HG02840 (cell line): Measurements from ENCODE around the gene ENOPH1.

ENCODE experiments used
- ATAC-seq: cut with Tn5 transposase; IDR thresholded peaks from one replicate; pipeline ENCODE4 v1.9.1; 2021; ENCODE audit warnings: mild to moderate bottlenecking, moderate library complexity, moderate number of reproducible peaks; ENCODE audit not compliant: unreplicated experiment, low FRiP score

Gene ENOPH1

DNA sequence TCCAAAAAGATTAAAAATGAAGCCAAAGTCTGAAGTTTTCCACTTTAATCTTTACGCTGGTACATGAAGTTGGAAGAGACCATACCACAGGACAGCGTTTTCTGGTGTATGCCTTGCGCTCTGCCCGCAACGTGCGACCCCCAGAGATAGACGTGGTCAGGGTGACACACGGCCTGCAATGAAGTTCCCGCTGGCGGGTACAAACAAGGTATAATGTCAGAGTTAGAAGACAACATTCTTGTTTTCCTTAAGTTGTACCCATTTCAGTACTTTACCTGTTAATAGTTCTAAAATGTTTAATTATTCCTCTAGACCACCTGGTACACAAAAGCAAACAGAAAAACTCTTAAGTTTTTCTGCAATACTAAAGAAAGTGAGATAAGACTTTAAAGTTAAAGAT lies 4.9 kb upstream of the ENOPH1 start:
- no peak for ATAC-seq

DNA sequence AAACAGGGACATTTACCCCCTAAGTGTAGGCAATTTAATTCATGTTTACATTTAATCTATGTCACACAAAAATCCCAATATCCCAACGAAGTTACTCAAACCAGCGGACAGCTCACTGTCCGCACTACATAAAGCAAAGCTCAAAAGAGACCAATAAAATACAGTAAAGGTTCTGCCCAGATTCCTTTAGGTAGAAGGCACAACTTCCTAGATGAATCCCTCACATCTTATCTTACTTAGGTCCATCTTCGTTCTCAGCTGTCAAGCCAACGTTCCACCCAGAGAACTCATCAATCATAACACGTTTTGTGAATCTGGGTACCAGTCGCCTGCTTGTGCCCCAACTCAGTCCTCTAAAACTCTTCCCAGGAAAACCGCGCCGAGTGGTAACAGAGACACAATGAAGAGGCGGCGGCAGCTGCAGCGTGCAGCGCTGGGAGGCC lies 1.8 kb upstream of the ENOPH1 start:
- ATAC-seq, result no peak

DNA sequence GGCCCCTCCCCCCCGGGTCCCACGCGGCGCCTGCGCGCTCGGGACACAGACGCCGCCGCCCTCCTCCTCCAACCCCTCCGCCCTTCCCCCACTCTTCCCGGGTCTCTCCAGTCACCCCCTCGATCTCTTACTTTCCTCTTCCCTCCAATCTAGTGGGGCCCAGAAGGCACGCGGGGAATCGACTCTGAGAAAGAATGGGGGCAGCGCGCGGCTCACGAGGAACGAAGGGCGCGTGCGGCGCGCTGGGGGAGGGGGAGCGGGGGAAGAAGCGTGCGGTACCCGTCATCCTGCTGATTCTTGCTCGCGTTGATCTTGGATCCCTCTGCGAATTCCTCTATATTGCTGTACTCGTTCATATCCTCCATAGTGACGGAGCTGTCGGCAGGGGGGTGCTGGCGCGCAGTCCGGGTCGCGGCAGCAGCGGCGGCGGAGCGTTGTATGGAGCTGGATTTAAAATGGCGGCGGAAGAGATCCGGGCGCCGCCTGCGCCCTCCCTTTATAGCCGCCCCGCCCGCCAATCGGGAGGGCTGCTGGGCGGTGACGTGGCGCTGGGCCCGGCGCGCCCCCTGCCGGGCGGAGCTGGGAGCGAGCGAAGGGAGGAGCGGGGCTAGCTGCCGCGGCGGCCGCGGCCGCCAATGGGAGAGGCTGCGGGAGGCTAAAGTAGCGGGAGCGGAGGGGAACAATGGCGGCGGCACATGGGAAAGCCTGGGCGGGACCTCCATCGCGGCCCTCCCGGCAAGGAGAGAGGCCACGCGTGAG lies 1.2 kb upstream of the ENOPH1 start:
- ATAC-seq, result peak; percentile 45

DNA sequence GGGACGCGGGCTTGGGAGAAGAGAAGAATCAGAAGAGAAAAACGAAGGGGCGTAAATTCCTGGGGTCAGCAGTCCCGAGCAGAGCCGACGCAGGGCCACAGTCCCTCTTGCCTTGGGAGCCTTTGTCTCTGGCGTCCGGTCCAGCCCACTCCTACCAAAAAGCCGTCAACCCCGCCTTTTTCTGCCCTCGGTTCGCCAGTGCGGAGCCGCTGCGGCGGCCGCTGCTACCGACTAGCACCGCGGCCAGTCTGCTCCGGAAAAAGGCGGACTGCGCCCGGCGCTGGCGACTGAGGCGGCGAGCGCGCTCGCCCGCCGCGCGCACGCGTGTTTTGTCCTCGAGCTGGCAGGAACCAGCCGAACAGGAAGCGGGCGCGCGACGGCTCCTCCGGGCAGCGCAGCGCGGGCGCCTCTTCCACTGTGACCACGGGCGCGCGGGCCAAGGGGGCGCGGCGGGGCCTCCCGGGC lies 630 bp upstream of the ENOPH1 start:
- ATAC-seq, result peak; percentile 11

DNA sequence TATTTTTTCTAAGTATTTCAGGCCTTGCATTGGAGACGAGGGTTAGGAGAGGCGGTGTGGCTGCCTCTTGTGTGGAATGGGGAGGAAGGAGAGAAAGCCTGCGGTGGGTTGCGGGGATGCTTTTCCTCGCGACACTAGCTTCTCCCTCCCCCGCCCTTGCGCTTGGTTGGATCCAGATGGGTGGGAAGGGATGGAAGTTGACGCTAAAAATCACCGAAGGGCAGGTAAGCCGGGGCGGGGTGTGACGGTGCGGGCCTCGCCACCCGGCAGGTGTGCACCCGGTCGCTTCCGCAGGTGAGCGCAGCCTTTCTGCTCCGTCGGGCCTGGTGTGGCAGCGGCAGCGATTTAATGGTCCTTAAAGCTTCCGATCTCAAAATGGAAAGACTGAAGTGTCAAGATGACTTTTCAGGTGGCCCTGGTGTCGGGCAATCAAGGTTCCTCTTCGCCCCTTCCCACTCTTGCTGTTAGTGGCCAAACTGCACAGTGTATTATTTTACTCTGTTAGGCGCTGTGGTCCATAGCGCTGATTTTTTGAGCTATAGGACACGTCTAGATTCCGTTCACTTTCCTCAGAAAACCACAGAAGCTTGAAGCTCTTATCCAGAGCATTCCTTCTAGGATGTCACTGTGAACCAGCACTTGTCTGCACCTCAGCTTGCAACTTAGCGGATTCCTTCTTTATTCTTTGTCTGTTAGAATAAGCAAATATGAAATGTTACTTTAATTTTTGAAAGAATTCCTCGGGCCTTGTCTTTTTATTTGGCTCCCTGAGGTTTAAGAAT lies 765 bp downstream of the ENOPH1 start:
- ATAC-seq, result no peak

DNA sequence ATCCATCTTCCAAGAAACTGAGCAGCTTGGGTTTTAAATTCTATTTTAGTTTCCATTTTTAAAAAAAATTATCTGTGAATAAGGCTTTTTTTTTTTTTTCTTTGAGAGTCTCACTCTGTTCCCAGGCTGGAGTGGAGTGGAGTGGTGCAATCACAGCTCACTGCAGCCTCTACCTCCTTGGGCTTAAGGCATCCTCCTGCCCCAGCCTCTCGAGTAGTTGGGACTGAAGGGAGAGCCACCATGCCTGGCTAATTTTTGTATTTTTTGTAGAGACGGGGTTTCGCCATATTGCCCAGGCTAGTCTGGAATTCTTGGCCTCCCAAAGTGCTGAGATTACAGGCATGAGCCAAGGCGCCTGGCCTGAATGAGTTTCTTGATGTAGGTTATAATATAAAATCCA lies 1.4 kb downstream of the ENOPH1 start:
- no peak for ATAC-seq

DNA sequence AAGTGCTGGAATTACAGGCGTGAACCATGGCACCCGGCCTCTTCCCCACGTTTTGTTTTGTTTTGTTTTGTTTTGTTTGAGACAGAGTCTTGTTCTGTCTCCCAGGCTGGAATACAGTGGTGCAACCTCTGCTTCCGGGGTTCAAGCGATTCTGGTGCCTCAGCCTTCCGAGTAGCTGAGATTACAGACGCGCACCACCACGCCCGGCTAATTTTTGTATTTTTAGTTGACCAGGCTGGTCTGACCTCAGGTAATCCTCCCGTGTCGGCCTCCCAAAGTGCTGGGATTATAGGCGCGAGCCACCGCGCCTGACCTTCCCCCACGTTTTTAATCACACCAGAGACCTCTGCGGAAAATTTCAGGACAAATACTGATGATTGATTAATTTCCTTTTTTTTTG lies 2.2 kb downstream of the ENOPH1 start:
- ATAC-seq, result no peak

DNA sequence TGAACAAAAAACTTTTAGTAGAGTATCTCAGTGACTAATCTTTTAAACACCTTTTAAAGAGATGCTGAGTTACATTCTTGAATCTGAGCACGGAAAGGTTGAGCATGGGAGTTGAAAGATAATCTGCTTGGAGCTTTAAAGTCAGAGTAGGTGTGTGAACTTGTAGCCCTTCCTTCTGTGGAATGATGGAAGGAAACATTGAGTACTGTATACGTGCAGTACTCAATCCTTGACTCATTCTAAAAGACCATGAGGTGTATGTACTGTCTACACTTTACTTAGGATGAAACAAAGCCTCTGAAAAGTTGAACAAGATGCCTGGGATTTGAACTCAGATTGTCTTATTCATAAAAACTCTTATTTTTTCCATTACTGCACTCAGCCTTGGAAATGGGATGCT lies 3.4 kb downstream of the ENOPH1 start:
- ATAC-seq, result no peak

DNA sequence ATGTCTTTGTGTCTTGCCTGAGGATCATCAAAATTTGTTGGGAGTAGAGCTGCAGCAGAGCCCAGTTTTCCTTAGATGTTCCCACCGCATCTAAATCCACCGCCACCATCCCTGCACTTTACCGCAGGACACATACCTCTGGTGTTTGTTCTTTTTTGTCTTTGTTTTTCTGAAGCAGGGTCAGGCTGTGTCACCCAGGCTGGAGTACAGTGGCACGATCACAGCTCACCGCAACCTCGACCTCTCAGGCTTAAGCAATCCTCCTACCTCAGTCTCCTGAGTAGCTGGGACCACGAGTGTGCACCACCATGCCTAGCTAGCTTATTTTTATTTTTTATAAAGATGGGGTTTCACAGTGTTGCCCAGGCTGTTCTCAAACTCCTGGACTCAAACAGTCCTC lies 4.6 kb downstream of the ENOPH1 start:
- ATAC-seq, result no peak

DNA sequence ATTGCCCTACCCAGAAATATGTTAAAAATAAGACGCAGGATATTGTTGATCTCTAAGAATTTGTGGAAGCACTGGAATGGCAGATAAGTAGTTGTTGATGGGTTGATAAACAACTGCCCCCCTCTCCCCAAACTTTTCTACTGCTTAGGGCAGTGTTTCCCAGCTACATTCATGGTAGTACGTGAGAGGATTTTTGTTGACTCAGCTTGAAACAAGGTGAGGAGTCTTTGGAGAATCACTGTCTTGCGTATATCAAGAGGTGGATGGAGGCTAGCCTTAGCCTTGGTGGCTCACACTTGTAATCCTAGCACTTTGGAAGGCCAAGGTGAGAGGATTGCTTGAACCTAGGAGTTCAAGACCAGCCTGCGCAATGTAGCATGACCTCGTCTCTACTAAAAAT lies 5.7 kb downstream of the ENOPH1 start:
- no peak for ATAC-seq

DNA sequence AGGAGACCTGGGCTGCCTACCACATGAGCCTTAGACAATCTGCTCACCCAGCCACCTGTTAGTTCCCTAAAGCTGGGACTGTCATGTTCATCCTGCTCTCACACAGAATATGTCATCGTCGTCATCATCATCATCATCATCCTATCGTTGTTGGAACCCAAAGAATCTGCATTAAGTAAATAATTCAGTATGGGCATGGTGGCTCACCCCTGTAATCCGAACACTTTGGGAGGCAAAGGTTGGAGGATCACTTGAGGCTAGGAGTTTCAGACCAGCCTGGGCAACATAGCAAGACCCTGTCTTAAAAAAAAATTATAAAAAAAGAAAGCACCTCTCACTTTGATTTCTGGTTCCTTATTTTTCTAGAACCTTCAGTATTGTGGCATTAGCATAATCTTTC lies 6.4 kb downstream of the ENOPH1 start:
- ATAC-seq, result no peak

DNA sequence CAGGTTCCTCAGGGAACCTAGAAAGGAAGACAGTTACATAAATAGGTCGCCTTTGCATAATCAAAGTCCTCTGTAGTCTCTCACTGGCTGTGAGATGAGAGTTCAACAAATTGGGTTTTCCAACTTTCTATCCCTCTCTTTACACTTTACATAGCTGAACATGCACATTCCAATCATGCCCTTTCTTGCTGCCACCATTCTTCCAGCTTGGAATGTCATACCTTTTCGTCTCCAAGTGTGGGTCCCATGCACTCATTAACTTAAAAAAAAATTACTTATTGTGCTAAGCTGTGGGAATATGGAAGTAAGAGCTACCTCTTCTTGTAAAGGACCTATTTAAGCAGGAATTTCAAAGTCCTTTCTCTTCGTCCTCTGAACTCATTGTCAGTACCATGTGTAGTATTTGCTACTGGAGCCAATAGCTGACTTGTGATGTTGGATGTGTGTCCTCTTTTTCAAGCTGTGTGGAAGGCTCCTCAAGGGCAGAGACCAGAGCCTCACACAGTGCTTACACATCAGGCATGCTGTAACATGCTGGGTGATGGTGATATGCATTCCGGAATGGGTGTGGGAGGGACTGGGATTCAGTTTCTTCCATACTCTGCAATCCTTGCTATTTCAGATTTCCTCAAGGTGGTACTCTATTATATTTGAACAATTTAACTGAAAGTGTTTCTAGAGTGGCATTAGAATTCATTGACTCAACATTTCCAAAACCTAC lies 7.1 kb downstream of the ENOPH1 start:
- ATAC-seq, result no peak

DNA sequence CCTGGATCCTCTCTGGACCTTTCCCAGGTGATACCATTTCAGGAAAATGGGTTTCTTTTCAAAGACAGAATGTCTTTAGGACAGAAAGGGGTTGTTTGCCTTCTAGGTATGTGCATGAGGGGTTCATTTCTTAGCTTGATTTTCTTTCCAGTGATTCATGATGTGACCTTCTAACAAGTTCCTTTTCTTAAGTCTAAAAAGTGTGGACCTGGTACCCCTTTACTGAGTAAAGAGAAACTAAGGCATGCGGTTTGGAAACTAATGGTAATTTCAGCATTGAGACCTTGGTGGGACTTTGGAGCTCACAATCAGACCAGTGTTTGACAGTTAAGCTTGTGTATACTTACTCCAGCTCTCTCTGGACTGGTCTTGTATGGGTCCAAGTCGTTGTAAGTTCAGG lies 8.7 kb downstream of the ENOPH1 start:
- ATAC-seq, result no peak

DNA sequence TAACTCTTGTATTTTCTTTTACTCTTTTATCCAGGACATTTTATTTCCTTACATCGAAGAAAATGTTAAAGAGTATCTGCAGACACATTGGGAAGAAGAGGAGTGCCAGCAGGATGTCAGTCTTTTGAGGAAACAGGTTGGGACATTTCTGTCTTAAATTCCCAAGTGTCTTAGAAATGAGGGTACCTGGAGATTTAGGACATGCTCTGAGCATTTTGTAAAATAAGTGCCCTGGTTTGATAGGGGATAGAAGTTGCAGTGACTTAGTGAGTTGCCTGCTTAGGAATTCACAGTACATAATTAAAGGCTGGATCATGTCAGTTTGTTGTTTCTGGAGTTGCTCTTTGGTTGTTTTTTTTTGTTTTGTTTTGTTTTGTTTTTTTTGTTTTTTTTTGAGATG lies 17.5 kb downstream of the ENOPH1 start:
- no peak for ATAC-seq

DNA sequence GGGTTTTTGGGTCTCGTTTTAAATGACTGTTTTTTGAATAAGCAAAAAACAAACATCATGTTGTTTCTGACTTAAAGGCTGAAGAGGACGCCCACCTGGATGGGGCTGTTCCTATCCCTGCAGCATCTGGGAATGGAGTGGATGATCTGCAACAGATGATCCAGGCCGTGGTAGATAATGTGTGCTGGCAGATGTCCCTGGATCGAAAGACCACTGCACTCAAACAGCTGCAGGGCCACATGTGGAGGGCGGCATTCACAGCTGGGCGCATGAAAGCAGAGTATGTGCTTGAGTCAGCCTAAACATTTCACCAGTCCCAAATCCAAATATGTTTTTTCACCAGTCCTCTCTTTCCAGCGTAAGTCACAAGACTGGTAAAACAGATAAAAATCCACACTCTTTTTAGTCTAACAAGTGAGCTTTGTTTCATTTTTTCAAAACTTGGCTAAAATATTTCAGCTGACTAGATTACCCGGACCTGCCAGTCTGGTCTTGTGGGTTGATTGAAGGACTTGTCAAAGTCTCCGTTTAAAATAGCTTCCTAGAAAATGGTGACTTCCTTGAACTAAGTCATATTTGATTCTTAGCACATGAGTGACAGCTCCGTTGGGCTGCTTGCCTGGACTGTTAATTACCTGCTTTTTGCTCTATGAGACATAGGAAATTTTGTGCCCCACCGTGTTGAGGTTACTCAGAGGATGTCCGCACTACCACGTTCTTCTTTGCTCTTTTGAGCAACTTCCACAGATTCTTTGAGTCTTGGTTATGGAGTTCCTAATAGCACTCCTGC lies 20.8 kb downstream of the ENOPH1 start:
- no peak for ATAC-seq

DNA sequence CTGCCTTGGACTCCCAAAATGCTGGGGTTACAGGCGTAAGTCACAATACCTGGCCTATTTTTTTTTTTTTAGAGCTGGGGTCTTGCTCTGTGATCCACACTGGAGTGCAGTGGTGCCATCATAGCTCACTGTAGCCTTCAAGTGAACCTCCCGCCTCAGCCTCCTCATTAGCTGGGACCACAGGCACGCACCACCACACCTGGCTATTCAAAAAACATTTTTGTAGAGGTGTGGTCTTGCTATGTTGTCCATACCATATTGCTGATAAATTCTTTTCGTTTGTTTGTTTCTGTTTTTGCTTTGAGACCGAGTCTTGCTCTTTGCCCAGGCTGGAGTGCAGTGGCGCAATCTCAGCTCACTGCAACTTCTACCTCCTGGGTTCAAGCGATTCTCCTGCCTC lies 21.6 kb downstream of the ENOPH1 start:
- no peak for ATAC-seq

DNA sequence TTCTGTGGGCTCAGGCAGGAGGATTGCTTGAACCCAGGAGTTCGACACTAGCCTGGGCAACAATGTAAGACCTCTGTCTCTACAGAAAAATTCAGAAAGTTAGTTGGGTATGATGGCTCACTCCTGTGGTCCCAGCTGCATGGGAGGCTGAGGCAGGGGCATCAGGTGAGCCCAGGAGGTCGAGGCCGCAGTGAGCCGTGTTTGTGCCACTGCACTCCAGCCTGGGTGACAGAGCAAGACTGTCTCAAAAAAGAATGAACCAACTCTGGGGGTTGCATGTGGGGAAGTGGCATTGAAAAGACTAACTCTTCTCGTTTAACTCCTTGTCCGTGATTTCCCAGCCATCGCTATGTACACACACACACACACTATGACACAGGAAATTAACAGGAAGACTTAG lies 26.9 kb downstream of the ENOPH1 start:
- ATAC-seq, result no peak

DNA sequence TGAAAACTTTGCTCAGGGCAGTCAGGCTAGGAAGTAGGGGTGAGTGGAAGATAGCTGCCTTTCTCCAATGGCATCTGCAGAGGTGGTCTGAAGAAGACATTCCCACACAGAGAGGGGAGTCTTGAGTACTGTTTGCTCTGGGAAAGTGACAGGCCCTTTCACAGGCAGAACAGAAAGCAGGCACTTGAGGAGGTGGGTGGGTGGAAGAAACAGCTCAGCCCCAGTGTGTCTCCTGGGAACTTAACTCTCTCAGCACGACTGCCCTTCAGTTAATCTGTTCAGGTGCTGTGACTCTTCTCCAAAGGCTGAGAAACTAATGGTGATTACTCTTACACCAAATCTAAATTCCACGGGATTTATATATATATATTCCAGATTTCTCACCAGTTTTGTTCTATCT lies 28.3 kb downstream of the ENOPH1 start:
- no peak for ATAC-seq

DNA sequence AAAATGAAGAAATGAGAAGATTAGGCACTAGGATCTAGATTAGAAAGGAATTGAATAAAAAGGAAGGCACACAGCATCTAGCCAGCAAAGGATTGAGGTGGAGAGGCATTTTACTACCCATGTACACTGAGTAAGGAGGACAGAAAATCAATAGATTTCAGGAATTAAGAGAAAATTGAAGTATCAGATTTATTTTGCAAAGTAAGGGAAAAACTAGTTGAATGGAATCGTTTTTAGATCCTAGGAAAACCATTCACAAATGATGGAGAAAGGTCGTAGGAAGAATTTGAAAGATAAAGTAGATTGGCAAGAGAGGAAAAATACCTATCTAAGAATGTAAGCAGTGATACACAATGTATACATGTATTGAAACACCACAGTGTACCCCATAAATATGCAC lies 31.3 kb downstream of the ENOPH1 start:
- no peak for ATAC-seq

DNA sequence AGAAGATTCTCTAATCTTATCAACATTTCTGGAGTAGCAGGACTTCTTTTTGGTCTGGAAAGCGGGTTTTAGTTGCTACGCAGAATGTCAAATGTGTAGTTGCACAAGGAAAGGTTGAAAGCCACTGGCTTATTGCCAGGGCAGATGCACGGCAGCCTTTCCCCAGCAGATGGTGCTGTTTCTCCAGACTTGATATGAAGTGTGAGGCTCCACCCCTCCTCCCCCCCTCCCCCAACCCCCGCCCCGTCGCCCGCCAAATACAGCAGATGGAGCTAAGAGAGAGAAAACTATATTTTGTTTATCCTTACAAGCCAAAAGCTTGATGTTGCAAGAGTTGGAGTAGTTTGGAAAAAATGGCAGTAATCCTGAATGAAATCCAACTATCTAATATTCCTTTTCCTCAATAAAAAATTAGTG lies 32.0 kb downstream of the ENOPH1 start:
- ATAC-seq, result peak; percentile 56
